Measurements from ENCODE around the gene IGDCC3. TPM values are rescaled to one million over a fixed set of nuclear protein-coding genes. Genes with fewer than 3 reads are reported as not detected.
A peak's percentile ranks its signal among the peaks of the same experiment; 100 is the strongest.

The IGDCC3 gene
- total and polyA plus RNA-seq, 2 donors (not counting 3 experiments of a cell fraction or from before 2014, with no cell fraction given): 0.03 TPM; not detected in 1

DNA sequence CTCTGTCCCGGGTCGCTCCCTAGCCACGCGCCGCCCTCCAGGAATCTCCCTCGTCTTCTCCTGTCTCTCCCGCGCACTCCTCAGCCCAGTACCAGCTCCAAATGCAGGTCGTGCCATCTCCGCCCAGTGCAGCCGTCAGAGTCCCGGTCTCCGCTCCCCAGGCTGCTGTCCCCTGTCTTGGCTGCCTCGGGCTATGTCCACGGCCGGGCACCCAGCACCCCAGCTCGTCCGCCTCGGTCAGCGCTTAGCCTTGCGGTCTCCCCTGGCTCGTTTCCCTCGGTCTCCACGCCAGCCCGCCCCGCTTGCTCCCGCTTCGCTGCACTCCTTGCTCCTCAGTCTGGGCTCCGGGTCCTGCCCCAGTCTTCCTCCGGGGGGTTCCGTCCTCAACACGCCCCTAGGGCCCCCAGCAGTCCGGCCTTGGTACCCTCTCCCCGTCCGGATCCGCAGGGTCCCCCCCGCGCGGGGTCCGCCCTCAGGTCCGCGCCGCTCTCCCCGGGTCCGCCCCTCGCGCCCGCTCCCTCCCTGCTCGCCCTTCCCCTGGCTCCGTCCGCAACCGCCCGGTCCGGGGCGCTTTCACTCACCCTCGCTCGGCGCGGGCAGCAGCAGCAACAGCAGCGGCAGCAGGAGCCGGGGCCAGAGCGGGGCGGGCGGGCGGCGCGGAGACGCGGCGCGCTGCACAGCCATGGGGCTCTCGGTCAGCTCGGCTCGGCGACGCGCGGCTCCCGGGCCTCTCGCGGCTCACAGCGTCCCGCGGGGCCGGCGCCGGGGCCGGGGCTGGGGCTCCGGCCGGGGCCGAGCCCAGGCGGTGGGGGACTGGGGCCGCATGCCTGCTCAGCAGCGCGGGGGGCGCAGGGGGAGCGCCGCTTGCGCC, 462 bp downstream of the IGDCC3 start:
- H3K36me3 ChIP-seq (ENCODE audit: control insufficient read depth in 2 of 2, extremely low read depth in 1 of 2, insufficient read depth in 2 of 2, low read length in 2 of 2): no peaks in the 10 kb centered on the region
- no peak overlapping the region for H3K27ac ChIP-seq (ENCODE audit: insufficient read depth, low read depth, low read length)
- DNase-seq (ENCODE audit: low read depth, low spot score): peak; percentile 21
- H3K9me1 ChIP-seq (replicated peaks; ENCODE audit: control insufficient read depth, extremely low read depth, insufficient read depth, low read length): no peaks in the 10 kb centered on the region
- peak overlapping the region in 2 of 3 experiments; percentile 2 to 32 for H3K4me3 ChIP-seq (replicated peaks in 1 of 3; ENCODE audit: insufficient read depth in 1 of 3, low read depth in 1 of 3, low read length in 3 of 3)
- no peak overlapping the region for H3K9ac ChIP-seq (replicated peaks; ENCODE audit: extremely low read depth, insufficient read depth, low read length)
- intact Hi-C loops (cut with micrococcal nuclease) (no loop called here), dilution Hi-C loops (cut with MboI; ENCODE audit: extremely low pct_ligation_motif_present, low sequenced_read_pairs) (no loop called here)
- H3K9me3 ChIP-seq (replicated peaks; ENCODE audit: control insufficient read depth, insufficient read depth, low read length): no peaks in the 10 kb centered on the region
- no peaks in the 10 kb centered on the region for H4K20me1 ChIP-seq (replicated peaks; ENCODE audit: control insufficient read depth, extremely low read depth, insufficient read depth, low read length)
- TF ChIP-seq EZH2 (IDR thresholded peaks at IDR 0.05; ENCODE audit: borderline replicate concordance, low read depth, low read length, severe bottlenecking): peak; percentile 81
- TF ChIP-seq, protein P1, sequence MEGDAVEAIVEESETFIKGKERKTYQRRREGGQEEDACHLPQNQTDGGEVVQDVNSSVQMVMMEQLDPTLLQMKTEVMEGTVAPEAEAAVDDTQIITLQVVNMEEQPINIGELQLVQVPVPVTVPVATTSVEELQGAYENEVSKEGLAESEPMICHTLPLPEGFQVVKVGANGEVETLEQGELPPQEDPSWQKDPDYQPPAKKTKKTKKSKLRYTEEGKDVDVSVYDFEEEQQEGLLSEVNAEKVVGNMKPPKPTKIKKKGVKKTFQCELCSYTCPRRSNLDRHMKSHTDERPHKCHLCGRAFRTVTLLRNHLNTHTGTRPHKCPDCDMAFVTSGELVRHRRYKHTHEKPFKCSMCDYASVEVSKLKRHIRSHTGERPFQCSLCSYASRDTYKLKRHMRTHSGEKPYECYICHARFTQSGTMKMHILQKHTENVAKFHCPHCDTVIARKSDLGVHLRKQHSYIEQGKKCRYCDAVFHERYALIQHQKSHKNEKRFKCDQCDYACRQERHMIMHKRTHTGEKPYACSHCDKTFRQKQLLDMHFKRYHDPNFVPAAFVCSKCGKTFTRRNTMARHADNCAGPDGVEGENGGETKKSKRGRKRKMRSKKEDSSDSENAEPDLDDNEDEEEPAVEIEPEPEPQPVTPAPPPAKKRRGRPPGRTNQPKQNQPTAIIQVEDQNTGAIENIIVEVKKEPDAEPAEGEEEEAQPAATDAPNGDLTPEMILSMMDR (IDR thresholded peaks at IDR 0.05; ENCODE audit: extremely low read depth in 1 of 2, insufficient read depth in 1 of 2, low read depth in 1 of 2, low read length in 2 of 2): no peak
- TF ChIP-seq JUN (IDR thresholded peaks at IDR 0.05; ENCODE audit: borderline replicate concordance, insufficient read depth, insufficient read length, low read depth): no peak
- no peaks in the 10 kb centered on the region for H3K79me2 ChIP-seq (ENCODE audit: control insufficient read depth, insufficient read depth, low read length)
- BruUV-seq (replicated peaks): no TSS peak
- ChIA-PET CTCF (interaction anchor here (1.0 to 2.0 kb wide), 4 partner anchors 8 to 58 kb away, joined by 3 to 14 read pairs (median 4); no protein-coding TSS in a partner anchor), POLR2A (no interaction called here)
- H3K4me2 ChIP-seq (ENCODE audit: insufficient read depth, low read length): peak overlapping the region; percentile 49
- H3K27me3 ChIP-seq (ENCODE audit: control insufficient read depth in 2 of 2, insufficient read depth in 2 of 2, low read length in 2 of 2): peaks cover 42 to 47% of the 10 kb centered on the region in 2 experiments
- H2AFZ ChIP-seq (ENCODE audit: low read depth, low read length): peak overlapping the region; percentile 37
- peaks cover 3% of the 10 kb centered on the region for H3K4me1 ChIP-seq (ENCODE audit: control insufficient read depth, extremely low read depth, insufficient read depth, low read length)
- FAIRE-seq: peak; percentile 33
